ENCODE results near the gene PSMD3.
"Not testable (repeated sequence)": the region's sequence is repeated elsewhere in the genome, so short reads cannot be mapped to it uniquely, and the experiment has no call there.

Gene PSMD3

GRCh38 chr17:40000161-40000560, 19.6 kb downstream of the PSMD3 start:
- no peak for DNase-seq

DNA sequence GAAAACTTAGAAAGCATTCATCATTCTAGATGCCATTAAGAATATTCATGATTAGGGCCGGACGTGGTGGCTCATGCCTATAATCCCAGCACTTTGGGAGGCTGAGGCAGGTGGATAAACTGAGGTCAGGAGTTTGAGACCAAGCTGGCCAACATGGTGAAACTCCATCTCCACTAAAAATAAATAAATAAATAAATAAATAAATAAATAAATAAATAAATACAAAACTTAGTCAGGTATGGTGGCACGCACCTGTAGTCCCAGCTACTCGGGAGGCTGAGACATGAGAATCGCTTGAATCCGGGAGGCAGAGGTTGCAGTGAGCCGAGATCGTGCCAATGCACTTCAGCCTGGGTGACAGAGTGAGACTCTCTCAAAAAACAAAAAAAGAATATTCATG, 20.7 kb downstream of the PSMD3 start:
- not testable (repeated sequence) for DNase-seq

- DNase-seq, result no peak
Measured at GRCh38 chr17:40004072-40004471, 23.5 kb downstream of the PSMD3 start.

DNA sequence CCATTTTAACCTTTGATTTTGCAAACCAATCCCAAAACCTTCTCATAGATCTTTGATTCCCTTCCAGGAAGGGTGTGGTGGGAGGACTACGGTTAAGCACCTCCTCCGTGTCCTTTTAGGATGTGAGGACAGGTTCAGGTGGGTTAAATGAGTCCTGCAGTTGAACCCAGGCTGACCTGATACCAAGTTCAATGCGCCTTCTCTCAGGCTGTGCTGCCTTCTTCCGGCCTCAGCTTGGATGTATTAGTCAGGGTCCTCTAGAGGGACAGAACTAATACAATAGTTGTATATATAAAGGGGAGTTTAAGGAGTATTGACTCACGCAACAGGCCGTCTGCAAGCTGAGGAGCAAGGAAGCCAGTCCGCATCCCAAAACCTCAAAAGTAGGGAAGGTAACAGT, 24.1 kb downstream of the PSMD3 start:
- DNase-seq, result no peak

DNA sequence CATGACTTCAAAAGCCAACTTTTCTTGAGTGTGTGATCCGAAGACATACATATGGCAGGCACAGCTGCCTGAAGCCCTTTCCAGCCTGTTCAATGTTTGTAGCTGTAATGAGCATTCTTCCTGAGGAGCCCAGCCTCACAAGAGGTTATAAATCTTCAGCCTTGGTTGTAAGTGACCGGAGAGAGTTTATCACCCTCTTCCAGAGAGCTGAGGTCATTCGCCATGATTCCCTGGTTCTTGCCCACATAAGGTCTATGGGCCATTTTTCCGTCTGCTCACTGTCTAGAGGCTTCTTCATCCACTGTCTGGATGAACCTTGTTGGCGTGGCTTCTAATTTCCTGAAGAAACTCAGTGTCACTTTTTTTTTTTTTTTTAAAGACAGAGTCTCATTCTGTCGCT, 24.9 kb downstream of the PSMD3 start:
- DNase-seq, result no peak

- DNase-seq, result not testable (repeated sequence)
Measured at GRCh38 chr17:40010946-40011500, 30.4 kb downstream of the PSMD3 start.

DNA sequence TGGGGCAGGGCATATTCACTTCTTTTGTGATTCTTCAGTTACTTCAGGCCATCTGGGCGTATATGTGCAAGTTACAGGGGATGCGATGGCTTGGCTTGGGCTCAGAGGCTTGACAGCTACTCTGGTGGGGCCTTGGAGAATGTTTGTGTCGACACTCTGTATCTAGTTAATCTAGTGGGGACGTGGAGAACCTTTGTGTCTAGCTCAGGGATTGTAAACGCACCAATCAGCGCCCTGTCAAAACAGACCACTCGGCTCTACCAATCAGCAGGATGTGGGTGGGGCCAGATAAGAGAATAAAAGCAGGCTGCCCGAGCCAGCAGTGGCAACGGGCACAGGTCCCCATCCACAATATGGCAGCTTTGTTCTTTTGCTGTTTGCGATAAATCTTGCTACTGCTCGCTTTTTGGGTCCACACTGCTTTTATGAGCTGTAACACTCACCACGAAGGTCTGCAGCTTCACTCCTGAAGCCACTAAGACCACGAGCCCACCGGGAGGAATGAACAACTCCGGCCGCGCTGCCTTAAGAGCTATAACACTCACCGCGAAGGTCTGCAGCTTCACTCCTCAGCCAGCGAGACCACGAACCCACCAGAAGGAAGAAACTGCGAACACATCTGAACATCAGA, 31.5 kb downstream of the PSMD3 start:
- DNase-seq, result not testable (repeated sequence)

GRCh38 chr17:40014375-40014980, 33.9 kb downstream of the PSMD3 start:
- DNase-seq, result no peak

GRCh38 chr17:40015005-40015997, 34.7 kb downstream of the PSMD3 start, which contains the start of gene CSF3:
TSS of gene CSF3 (plus strand) at chr17:40015440. CDS start at chr17:40015475, 35 bp downstream.
- no peak for DNase-seq

DNA sequence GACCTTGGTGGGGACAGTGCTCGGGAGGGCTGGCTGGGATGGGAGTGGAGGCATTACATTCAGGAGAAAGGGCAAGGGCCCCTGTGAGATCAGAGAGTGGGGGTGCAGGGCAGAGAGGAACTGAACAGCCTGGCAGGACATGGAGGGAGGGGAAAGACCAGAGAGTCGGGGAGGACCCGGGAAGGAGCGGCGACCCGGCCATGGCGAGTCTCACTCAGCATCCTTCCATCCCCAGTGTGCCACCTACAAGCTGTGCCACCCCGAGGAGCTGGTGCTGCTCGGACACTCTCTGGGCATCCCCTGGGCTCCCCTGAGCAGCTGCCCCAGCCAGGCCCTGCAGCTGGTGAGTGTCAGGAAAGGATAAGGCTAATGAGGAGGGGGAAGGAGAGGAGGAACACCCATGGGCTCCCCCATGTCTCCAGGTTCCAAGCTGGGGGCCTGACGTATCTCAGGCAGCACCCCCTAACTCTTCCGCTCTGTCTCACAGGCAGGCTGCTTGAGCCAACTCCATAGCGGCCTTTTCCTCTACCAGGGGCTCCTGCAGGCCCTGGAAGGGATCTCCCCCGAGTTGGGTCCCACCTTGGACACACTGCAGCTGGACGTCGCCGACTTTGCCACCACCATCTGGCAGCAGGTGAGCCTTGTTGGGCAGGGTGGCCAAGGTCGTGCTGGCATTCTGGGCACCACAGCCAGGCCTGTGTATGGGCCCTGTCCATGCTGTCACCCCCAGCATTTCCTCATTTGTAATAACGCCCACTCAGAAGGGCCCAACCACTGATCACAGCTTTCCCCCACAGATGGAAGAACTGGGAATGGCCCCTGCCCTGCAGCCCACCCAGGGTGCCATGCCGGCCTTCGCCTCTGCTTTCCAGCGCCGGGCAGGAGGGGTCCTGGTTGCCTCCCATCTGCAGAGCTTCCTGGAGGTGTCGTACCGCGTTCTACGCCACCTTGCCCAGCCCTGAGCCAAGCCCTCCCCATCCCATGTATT, 35.7 kb downstream of the PSMD3 start:
- no peak for DNase-seq

GRCh38 chr17:40017422-40018080, 36.9 kb downstream of the PSMD3 start:
- DNase-seq, result no peak

DNA sequence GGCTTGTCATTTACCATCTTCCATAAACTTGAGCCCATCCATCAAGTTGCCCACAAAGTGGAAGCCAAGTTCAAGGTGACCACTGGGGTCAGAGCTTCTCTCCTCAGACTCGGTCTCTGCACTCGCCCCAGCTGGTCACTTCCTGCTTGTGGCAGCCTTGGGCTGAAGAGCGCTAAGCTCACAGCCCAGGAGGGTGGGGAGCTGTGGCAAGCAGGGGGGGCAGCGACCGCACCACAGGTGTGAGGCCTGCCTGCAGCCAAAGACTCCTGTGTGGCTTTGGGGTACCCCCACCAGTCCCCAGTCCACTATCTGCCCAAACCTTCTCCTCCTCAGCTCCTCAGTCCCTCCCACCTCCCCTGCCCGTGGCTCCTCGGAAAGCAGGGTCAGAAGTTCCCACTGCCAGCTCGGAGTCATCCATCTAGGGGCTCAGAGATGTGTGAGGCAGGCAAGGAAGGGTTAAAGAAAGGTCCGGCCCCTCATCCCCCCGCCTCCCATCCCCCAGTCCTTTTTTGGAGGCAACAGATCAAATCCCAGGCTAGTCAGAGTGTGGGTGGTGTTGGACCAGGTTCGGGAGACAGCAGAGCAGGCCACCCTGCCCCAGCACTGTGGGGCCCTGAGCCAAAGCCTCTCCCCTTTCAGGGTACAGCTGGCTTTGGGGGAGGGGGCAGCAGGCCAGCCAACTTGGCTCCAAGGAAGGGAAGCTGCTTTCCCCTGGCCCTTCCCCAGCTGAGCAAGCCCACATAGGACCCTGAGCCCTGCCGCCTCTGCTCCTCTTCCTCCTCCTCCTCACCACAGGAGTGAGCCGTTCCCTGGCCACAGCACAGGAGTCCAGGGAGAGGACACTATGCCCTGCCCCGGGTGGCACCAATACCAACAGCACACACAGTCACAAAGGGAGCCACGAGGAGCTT, 37.9 kb downstream of the PSMD3 start:
- no peak for DNase-seq

GRCh38 chr17:40019140-40019991, 38.8 kb downstream of the PSMD3 start:
- no peak for DNase-seq

DNA sequence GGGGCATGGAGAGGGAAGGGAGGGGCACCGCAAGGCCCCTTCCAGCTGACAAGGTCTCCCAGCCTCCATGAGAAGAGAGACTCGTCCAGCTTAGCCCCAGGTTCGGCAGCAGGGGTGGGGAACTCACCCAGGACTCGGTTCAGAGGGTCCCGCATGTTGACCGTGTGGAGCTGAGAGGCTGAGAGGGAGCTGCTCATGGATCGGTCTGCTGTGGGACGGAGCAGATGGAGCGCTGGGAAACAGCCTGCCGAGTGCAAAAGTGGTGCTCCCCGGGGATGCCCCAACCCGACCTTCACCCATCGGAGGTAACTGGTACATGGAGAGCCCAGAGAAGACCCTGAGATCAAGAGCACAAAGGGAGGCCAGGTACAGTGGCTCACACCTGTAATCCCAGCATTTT, 39.5 kb downstream of the PSMD3 start:
- DNase-seq, result no peak

GRCh38 chr17:40021451-40021971, 40.9 kb downstream of the PSMD3 start:
- no peak for DNase-seq

GRCh38 chr17:40022497-40022896, 41.9 kb downstream of the PSMD3 start:
- no peak for DNase-seq

DNA sequence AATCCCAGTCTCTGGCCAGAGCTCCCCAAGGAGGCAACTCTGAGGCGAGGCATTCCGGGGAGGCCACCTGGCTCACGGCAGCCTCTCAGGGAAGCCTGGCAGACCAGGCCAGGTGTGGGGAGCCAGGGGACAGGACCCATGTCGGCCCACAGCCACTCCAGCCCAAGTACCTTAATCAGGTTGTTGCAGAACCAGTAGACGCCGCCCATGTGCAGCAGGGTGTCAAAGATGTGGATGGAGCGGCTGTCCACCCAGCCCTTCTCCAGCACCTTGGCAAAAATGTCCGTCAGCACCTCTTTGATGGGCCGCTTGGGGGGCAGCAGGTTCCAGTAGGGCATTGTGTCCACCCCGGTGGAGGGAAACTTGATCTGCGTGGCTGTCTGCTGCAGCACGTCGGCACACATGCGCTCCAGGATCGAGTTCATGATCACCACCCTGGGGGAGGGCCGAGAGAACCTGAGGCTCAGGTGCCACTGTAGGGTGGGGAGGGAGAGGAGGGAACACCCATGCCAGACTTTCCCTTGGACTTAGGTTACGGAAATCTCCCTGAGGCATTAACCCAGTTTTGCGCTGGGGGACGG, 42.4 kb downstream of the PSMD3 start:
- no peak for DNase-seq

DNA sequence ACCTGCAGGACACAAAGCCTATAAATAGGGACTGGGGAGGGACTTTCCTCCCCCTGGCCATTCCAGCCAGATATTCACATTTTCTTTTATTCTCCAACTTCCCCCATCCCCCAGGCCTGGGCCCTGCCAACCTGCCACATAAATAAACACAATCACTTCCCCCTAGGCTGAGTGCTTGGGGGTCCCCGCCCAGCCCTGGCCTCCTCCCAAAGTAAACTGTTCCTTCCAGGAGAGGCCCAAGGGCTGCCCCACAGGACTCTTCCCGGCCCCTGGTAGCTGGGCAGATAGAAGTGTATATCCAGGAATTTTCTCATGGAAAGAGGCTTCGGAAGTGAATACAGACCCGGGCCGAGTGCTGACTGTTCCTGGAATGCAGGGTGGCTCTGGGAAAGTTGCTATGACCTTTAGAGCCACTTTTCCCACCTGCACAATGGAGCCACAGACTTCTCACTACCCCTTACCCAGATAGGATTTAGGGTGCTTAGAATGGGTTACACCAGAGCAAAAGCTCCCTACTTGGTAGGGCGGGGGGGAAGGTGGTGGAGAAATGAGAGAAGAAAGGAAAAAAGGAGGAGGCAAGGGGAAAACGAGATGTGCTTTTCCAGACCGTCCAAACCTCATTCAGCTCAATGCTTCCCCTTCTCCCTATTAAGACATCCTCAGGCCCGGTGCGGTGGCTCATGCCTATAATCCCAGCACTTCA, 43.1 kb downstream of the PSMD3 start:
- no peak for DNase-seq

Data from activated CD4-positive, alpha-beta T cell treated with anti-CD3 and anti-CD28 coated beads for 4 hours (primary cell).